OCI-LY3 (cell line): Measurements from ENCODE around the gene PDE9A.

Source experiments
- H2AFZ ChIP-seq: fragments of 200-600, 300-600 bp; shearing (Covaris generic); 2 replicates; pipeline ENCODE4 v1.6.0; 2014; ENCODE audit warnings: antibody characterized with exemption, low read depth, low read length
- H3K27ac ChIP-seq: fragments of 200-600, 300-600 bp; sonication (generic); 2 replicates; pipeline ENCODE4 v1.5.1; 2014; ENCODE audit warnings: mild to moderate bottlenecking, low read length, moderate library complexity, mixed read lengths
- H3K27me3 ChIP-seq: fragments of 200-600, 300-600 bp; sonication (generic); 2 replicates; pipeline ENCODE4 v1.6.1; 2014; ENCODE audit warnings: low read depth, low read length, mixed read lengths
- H3K36me3 ChIP-seq: fragments of 200-600, 300-600 bp; sonication (generic); replicated peaks from 2 replicates; pipeline ENCODE3; 2014; ENCODE audit warnings: low read depth, low read length, mixed read lengths
- H3K4me1 ChIP-seq: fragments of 300-600, 200-600 bp; sonication (generic); 2 replicates; pipeline ENCODE4 v1.6.1; 2014; ENCODE audit warnings: low read length, mixed read lengths
- H3K4me2 ChIP-seq: fragments of 200-600, 300-600 bp; sonication (generic); 2 replicates; pipeline ENCODE4 v1.6.1; 2014; ENCODE audit warnings: low read length, mixed read lengths
- H3K4me3 ChIP-seq: fragments of 300-600, 200-600 bp; sonication (generic); 2 replicates; pipeline ENCODE4 v1.5.1; 2014; ENCODE audit warnings: antibody characterized with exemption, mild to moderate bottlenecking, low read length, moderate library complexity
- H3K79me2 ChIP-seq: fragments of 300-600, 200-600 bp; shearing (Covaris generic); 2 replicates; pipeline ENCODE4 v1.6.1; 2014; ENCODE audit warnings: mild to moderate bottlenecking, low read length, mixed read lengths
- H3K9ac ChIP-seq: fragments of 300-600, 200-600 bp; shearing (Covaris generic); 2 replicates; pipeline ENCODE4 v1.6.0; 2014; ENCODE audit warnings: mild to moderate bottlenecking, low read length, moderate library complexity
- H3K9me3 ChIP-seq: fragments of 200-600, 300-600 bp; shearing (Covaris generic); 2 replicates; pipeline ENCODE4 v1.6.1; 2014; ENCODE audit warnings: low read length, mixed read lengths; ENCODE audit not compliant: insufficient read depth
- H4K20me1 ChIP-seq: fragments of 200-600, 300-600 bp; sonication (generic); 2 replicates; pipeline ENCODE4 v1.6.1; 2016; ENCODE audit warnings: low read length, mixed read lengths; ENCODE audit not compliant: insufficient read depth
- EZH2phosphoT487 ChIP-seq: fragments of 200-600 bp; shearing (Covaris generic); IDR thresholded peaks from 2 replicates; pipeline ENCODE4 v1.6.1; 2018; ENCODE audit warnings: antibody characterized with exemption, mixed run types, low read depth
- TF ChIP-seq, protein P1 (sequence below): fragments of 200-600, 300-600 bp; sonication (generic); IDR thresholded peaks from 2 replicates; pipeline ENCODE4 v1.5.1; 2014; ENCODE audit warnings: antibody characterized with exemption, low read length, low read depth

The PDE9A gene

DNA sequence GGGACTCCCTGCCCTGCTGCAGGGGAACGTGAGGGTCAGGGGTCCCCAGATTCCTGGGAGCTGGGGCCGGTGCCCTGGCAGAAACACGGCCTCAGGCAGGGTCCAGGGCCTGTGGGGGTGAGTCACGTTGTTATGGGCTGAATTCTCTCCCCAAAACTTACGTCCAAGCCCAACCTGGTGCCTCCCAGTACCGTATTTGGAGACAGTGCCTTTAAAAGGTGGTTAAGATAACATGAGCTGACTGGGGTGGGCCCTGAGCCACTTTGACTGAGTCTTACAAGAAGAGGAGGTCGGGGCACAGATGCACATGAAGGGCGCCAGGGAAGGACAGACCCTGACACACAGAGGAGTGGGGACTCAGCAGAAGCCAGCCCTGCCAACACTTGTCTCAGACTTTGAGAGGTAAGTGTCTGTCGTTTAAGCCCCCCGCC is 126.0 kb downstream of the PDE9A start:
- Histone ChIP-seq H3K4me1 (peaks cover 12% of the 10 kb centered on the region; the same call in 1 of the 2 replicates), H3K4me2 (no peak overlapping the region), H3K9ac (no peak overlapping the region), H2AFZ (no peak overlapping the region), H3K27ac (no peak overlapping the region), H3K36me3 (no peaks in the 10 kb centered on the region), H3K4me3 (no peak overlapping the region), H3K9me3 (no peaks in the 10 kb centered on the region), H4K20me1 (no peaks in the 10 kb centered on the region), H3K79me2 (no peaks in the 10 kb centered on the region), H3K27me3 (peaks cover 31% of the 10 kb centered on the region)
- TF ChIP-seq, protein P1, sequence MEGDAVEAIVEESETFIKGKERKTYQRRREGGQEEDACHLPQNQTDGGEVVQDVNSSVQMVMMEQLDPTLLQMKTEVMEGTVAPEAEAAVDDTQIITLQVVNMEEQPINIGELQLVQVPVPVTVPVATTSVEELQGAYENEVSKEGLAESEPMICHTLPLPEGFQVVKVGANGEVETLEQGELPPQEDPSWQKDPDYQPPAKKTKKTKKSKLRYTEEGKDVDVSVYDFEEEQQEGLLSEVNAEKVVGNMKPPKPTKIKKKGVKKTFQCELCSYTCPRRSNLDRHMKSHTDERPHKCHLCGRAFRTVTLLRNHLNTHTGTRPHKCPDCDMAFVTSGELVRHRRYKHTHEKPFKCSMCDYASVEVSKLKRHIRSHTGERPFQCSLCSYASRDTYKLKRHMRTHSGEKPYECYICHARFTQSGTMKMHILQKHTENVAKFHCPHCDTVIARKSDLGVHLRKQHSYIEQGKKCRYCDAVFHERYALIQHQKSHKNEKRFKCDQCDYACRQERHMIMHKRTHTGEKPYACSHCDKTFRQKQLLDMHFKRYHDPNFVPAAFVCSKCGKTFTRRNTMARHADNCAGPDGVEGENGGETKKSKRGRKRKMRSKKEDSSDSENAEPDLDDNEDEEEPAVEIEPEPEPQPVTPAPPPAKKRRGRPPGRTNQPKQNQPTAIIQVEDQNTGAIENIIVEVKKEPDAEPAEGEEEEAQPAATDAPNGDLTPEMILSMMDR, result no peak
- no peak for TF ChIP-seq EZH2phosphoT487

DNA sequence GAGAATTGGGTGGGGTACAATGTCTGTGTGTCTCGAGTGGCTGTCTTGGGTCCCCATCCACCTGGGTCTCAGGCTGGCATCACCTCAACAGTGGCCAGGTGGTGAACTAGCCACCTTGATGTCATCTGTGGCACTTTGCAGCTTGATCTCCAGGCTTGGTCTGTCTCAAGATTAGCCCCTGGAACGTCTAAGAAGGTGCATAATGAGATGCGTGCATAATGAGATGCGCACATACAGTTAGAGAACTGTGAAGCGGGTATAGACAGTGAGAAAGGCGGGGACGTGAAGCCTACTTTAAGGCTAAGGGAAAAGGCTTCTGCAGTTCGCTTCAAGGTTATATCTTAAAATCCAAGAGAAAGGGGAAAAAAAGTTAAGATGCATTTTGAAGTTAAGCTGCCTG is 127.2 kb downstream of the PDE9A start:
- TF ChIP-seq EZH2phosphoT487, result no peak
- TF ChIP-seq, protein P1, result no peak
- no peaks in the 10 kb centered on the region for H3K9me3 ChIP-seq
- no peak overlapping the region for H2AFZ ChIP-seq
- H4K20me1 ChIP-seq, result no peaks in the 10 kb centered on the region
- H3K4me2 ChIP-seq, result no peak overlapping the region
- no peak overlapping the region for H3K4me3 ChIP-seq
- H3K36me3 ChIP-seq, result no peaks in the 10 kb centered on the region
- no peaks in the 10 kb centered on the region for H3K79me2 ChIP-seq
- H3K9ac ChIP-seq, result no peak overlapping the region
- H3K27ac ChIP-seq, result no peak overlapping the region
- H3K27me3 ChIP-seq, result peaks cover 31% of the 10 kb centered on the region
- peaks cover 12% of the 10 kb centered on the region; the same call in 1 of the 2 replicates for H3K4me1 ChIP-seq

DNA sequence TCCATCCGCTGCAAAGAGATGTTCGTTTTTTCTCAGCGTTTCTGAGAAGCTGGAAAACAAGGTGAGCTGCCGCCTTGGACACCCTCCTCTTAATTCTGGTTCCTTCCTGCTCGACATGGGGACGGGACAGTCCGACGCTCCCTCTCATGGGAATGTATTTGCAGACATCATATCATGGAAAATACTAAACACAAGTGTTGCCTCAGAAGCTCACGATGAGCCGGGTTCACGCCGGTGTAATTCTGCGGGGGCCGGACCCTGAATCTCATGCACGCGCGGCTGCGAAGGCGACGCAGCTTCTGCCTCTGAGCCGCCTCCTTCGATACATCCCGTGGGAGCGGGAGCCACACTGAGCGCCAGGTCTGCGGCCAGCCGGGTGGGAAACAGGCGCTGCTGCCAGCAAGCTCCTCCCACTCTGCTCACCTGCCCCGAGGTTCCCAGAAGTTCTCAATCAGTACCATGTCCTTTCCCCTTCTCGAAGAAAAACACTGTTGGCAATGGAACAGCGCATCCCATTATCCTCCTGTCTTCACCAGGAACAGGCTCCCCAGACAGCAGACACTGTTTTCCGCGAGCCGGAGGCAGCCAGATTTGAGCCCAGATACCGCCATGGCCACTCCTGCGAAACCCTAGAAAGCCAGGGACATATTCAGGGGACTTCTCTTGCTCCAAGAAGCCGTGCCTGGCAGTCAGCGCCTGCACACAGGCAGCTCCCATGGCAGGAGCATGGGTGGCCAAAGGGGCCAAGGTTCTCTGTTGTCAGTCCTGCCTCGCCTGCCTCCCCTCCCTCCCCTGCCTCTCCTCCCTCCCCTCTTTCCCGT is 127.9 kb downstream of the PDE9A start:
- Histone ChIP-seq H4K20me1 (no peaks in the 10 kb centered on the region), H3K4me3 (no peak overlapping the region), H3K4me1 (peaks cover 12% of the 10 kb centered on the region; the same call in 1 of the 2 replicates), H3K36me3 (no peaks in the 10 kb centered on the region), H3K9me3 (no peaks in the 10 kb centered on the region), H3K4me2 (no peak overlapping the region), H3K9ac (no peak overlapping the region), H3K27ac (no peak overlapping the region), H3K27me3 (peaks cover 30% of the 10 kb centered on the region), H2AFZ (no peak overlapping the region), H3K79me2 (no peaks in the 10 kb centered on the region)
- TF ChIP-seq, protein P1, result no peak
- TF ChIP-seq EZH2phosphoT487, result no peak

DNA sequence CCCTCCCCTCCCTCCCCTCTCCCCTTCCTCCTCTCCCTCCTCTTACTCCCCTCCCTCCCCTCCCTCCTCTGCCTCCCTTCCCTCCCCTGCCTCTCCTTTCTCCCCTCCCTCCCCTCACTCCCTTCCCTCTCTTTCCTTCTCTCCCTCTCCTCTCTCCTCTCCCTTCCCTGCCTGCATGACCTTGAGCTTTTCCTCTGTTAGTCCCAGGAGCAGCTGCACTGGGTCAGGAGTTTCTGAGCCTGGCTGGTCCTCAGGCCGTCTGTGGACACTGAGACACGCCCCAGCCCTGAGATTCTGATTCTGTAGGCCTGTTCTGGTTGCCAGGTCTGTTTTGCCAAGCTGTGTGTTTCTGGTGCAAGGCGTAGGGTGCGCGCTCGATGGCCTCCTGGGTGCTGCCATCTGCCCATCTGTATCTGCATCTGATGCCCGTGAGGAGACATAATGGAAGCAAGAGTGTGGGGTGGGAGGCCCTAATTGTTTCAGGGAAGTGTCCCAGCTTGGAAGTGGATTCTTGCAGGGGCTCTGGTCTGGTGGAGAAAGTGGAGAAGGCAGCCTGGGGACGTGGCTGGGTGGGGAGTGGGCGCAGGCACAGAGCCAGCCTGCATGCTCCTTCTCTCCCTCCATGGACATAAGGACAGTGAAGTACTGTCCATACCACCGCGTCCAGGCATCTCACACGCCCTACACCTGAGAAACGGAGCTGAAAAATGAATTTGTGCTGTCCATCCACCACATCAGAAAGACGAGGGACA is 128.7 kb downstream of the PDE9A start:
- H3K4me3 ChIP-seq, result no peak overlapping the region
- TF ChIP-seq EZH2phosphoT487, result no peak

More for the DNA sequence above, 128.7 kb downstream of the PDE9A start:
- Histone ChIP-seq H2AFZ (no peak overlapping the region), H4K20me1 (no peaks in the 10 kb centered on the region), H3K9ac (no peak overlapping the region), H3K79me2 (no peaks in the 10 kb centered on the region), H3K9me3 (no peaks in the 10 kb centered on the region), H3K27ac (no peak overlapping the region), H3K4me1 (peaks cover 11% of the 10 kb centered on the region; the same call in 1 of the 2 replicates), H3K27me3 (peaks cover 25% of the 10 kb centered on the region), H3K36me3 (no peaks in the 10 kb centered on the region), H3K4me2 (no peak overlapping the region)
